Measurements from ENCODE around the gene CDK5RAP1. TPM values are rescaled to one million over a fixed set of nuclear protein-coding genes. Genes with fewer than 3 reads are reported as not detected.
"Not testable (repeated sequence)": the region's sequence is repeated elsewhere in the genome, so short reads cannot be mapped to it uniquely, and the experiment has no call there.

CDK5RAP1 gene
- total RNA-seq, 1 donor from 2014 or later = 15.0 TPM

- H3K9me3 ChIP-seq = no peaks in the 10 kb centered on the region
Measured at GRCh38 chr20:33400812-33401183, 521 bp downstream of the CDK5RAP1 start.

GRCh38 chr20:33399924-33400323 is 1.4 kb downstream of the CDK5RAP1 start:
- H3K4me1 ChIP-seq = peaks cover 40% of the 10 kb centered on the region
- intact Hi-C loops (cut with DNase I) = no loop called here
- no peak for DNase-seq (ENCODE audit: extremely low spot score in 2 of 2)
- peaks cover 0 to 9% of the 10 kb centered on the region in 2 donors for H3K36me3 ChIP-seq
- no peak overlapping the region for H3K27ac ChIP-seq
- no peaks in the 10 kb centered on the region for H3K9me3 ChIP-seq
- H3K27me3 ChIP-seq = no peaks in the 10 kb centered on the region
- TF ChIP-seq POLR2A (IDR thresholded peaks at IDR 0.05) (no peak), CTCF (IDR thresholded peaks at IDR 0.05) (no peak), POLR2AphosphoS5 (IDR thresholded peaks at IDR 0.05; ENCODE audit: insufficient read depth in 1 of 2, low read depth in 1 of 2) (no peak)
- H3K4me3 ChIP-seq = peak overlapping the region in 1 of 2 donors; percentile 98

More at GRCh38 chr20:33400812-33401183, 521 bp downstream of the CDK5RAP1 start:
- TF ChIP-seq CTCF (IDR thresholded peaks at IDR 0.05) = no peak
- no peak for TF ChIP-seq POLR2A (IDR thresholded peaks at IDR 0.05)
- TF ChIP-seq POLR2AphosphoS5 (IDR thresholded peaks at IDR 0.05; ENCODE audit: insufficient read depth in 1 of 2, low read depth in 1 of 2) = no peak
- peak overlapping the region; percentile 76 for H3K27ac ChIP-seq
- peak overlapping the region; percentile 87 to 98 for H3K4me3 ChIP-seq
- H3K27me3 ChIP-seq = no peaks in the 10 kb centered on the region
- peaks cover 0 to 9% of the 10 kb centered on the region in 2 donors for H3K36me3 ChIP-seq
- no peak for DNase-seq (ENCODE audit: extremely low spot score in 2 of 2)
- H3K4me1 ChIP-seq = peaks cover 40% of the 10 kb centered on the region
- intact Hi-C loops (cut with DNase I) = no loop called here

GRCh38 chr20:33394718-33395117 is 6.6 kb downstream of the CDK5RAP1 start:
- Histone ChIP-seq H3K9me3 (no peaks in the 10 kb centered on the region), H3K27ac (no peak overlapping the region), H3K4me1 (peaks cover 14% of the 10 kb centered on the region), H3K27me3 (no peaks in the 10 kb centered on the region), H3K4me3 (no peak overlapping the region), H3K36me3 (peaks cover 0 to 31% of the 10 kb centered on the region in 2 donors)
- no peak for DNase-seq (ENCODE audit: extremely low spot score in 2 of 2)
- intact Hi-C loops (cut with DNase I) = no loop called here
- TF ChIP-seq CTCF (IDR thresholded peaks at IDR 0.05) (no peak), POLR2AphosphoS5 (IDR thresholded peaks at IDR 0.05; ENCODE audit: insufficient read depth in 1 of 2, low read depth in 1 of 2) (no peak), POLR2A (IDR thresholded peaks at IDR 0.05) (no peak)

- Histone ChIP-seq H3K36me3 (peaks cover 0 to 31% of the 10 kb centered on the region in 2 donors), H3K27me3 (no peaks in the 10 kb centered on the region), H3K4me1 (peaks cover 8% of the 10 kb centered on the region), H3K27ac (no peak overlapping the region), H3K9me3 (no peaks in the 10 kb centered on the region), H3K4me3 (no peak overlapping the region)
- no peak for DNase-seq (ENCODE audit: extremely low spot score in 2 of 2)
- intact Hi-C loops (cut with DNase I) = no loop called here
- TF ChIP-seq POLR2AphosphoS5 (IDR thresholded peaks at IDR 0.05; ENCODE audit: insufficient read depth in 1 of 2, low read depth in 1 of 2) (no peak), POLR2A (IDR thresholded peaks at IDR 0.05) (no peak), CTCF (IDR thresholded peaks at IDR 0.05) (no peak)
Measured at GRCh38 chr20:33393609-33394008, 7.7 kb downstream of the CDK5RAP1 start.

- no peak for TF ChIP-seq POLR2AphosphoS5 (IDR thresholded peaks at IDR 0.05; ENCODE audit: insufficient read depth in 1 of 2, low read depth in 1 of 2)
- TF ChIP-seq CTCF (IDR thresholded peaks at IDR 0.05) = no peak
- no peak for TF ChIP-seq POLR2A (IDR thresholded peaks at IDR 0.05)
- Histone ChIP-seq H3K27ac (no peak overlapping the region), H3K4me3 (no peak overlapping the region), H3K27me3 (no peaks in the 10 kb centered on the region), H3K9me3 (no peaks in the 10 kb centered on the region), H3K4me1 (no peaks in the 10 kb centered on the region), H3K36me3 (peaks cover 0 to 37% of the 10 kb centered on the region in 2 donors)
- intact Hi-C loops (cut with DNase I) = no loop called here
- DNase-seq (ENCODE audit: extremely low spot score in 2 of 2) = no peak
Measured at GRCh38 chr20:33391722-33392415, 9.4 kb downstream of the CDK5RAP1 start.

- H3K27me3 ChIP-seq; H3K9me3 ChIP-seq; H3K27ac ChIP-seq; intact Hi-C loops (cut with DNase I); H3K4me1 ChIP-seq; H3K4me3 ChIP-seq; DNase-seq (ENCODE audit: extremely low spot score in 2 of 2): not testable (repeated sequence)
- H3K36me3 ChIP-seq = peaks cover 0 to 47% of the 10 kb centered on the region in 2 donors
Measured at GRCh38 chr20:33389326-33389725, 12.0 kb downstream of the CDK5RAP1 start.
